Gastroesophageal sphincter (tissue), 4 donors: ENCODE data around the gene MGAT5B. TPM values are rescaled to one million over a fixed set of nuclear protein-coding genes. Genes with fewer than 3 reads are reported as not detected.
"Not testable (repeated sequence)": the region's sequence is repeated elsewhere in the genome, so short reads cannot be mapped to it uniquely, and the experiment has no call there.

Experiments
- ATAC-seq: fragments of 150-250 bp; one replicate; pipeline ENCODE4 v1.9.1; 2016; ENCODE audit warnings: mild to moderate bottlenecking, moderate library complexity
- H3K27ac ChIP-seq, 4 donors: fragments of 200-600 bp; sonication (generic) in 3 of 4; 1 replicate in 3 of 4; 2 replicates in 1 of 4; pipeline ENCODE4 v1.5.1; 2016 to 2019
- H3K27me3 ChIP-seq: fragments of 200-600 bp; sonication (generic); one replicate; pipeline ENCODE4 v1.5.1; 2019
- H3K36me3 ChIP-seq, 2 donors: fragments of 200-600 bp; sonication (generic); one replicate each; pipeline ENCODE4 v1.5.1; 2019; ENCODE audit warnings: control low read depth in 1 of 2
- H3K4me1 ChIP-seq, 3 donors: fragments of 200-600 bp; sonication (generic); 1 replicate in 2 of 3; 2 replicates in 1 of 3; pipeline ENCODE4 v1.5.1; 2016 to 2019; ENCODE audit warnings: control low read depth in 2 of 3
- H3K4me3 ChIP-seq, 2 donors: fragments of 200-600 bp; sonication (generic); one replicate each; pipeline ENCODE4 v1.5.1; 2019; ENCODE audit warnings: mild to moderate bottlenecking in 1 of 2, moderate library complexity in 1 of 2
- H3K9me3 ChIP-seq, 3 donors: fragments of 200-600 bp; sonication (generic); one replicate each; pipeline ENCODE4 v1.5.1; 2017 to 2019; ENCODE audit warnings: control low read depth in 2 of 3
- CTCF ChIP-seq, 4 experiments: fragments of 200-600 bp in 2 of 4; fragments of 450-650 bp in 2 of 4; sonication (generic) in 1 of 4; IDR thresholded peaks; one replicate each; pipeline ENCODE4 v1.5.1; 2017 to 2019; ENCODE audit warnings: antibody characterized with exemption in 4 of 4, mild to moderate bottlenecking in 2 of 4, moderate library complexity in 2 of 4
- EP300 ChIP-seq: sonication (generic); formaldehyde crosslinking; IDR thresholded peaks from one replicate; pipeline ENCODE4 v1.6.1; 2017; ENCODE audit warnings: antibody characterized with exemption, mild to moderate bottlenecking
- POLR2A ChIP-seq, 2 donors: fragments of 450-650 bp; IDR thresholded peaks; one replicate each; pipeline ENCODE4 v1.6.1; 2017; ENCODE audit warnings: antibody characterized with exemption in 2 of 2, mild to moderate bottlenecking in 2 of 2, moderate library complexity in 1 of 2
- POLR2AphosphoS5 ChIP-seq: sonication (generic); formaldehyde crosslinking; IDR thresholded peaks from one replicate; pipeline ENCODE4 v1.6.1; 2017; ENCODE audit warnings: antibody characterized with exemption
- WGBS, 2 donors: methylation state at CpG; one replicate each; pipeline ENCODE4 v1.1.5; 2018; ENCODE audit warnings: low coverage in 1 of 2; 5-methylcytosine and 5-hydroxymethylcytosine counted together
- total RNA-seq, 4 donors: library from RNA; depleted of rRNA; stranded (reverse); fragments of >200 nt; gene quantifications; one replicate each; pipeline ENCODE4 v1.1.0, GENCODE V29; 2016

The MGAT5B gene
- total RNA-seq, 4 donors from 2014 or later: 0.12 to 0.81 (median 0.29) TPM

DNA sequence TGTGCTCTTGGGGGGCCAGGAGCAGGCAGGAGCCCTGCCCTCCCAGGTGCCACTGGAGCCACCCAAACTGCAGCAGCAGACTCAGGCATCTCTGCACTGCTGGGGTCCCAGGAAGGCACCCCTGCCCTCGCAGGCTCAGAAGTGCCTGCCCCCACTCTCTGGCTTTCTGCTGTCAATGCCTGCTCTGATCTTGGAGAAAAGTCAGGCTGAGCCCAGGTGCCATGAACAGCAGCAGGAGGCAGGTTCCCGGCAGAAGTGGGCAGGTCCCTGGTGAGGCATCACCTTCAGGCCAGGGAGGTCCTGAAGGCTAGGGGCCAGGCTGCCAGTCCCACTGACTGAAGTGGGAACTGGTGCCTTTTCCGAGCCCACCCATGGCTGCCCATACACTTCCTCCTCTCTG lies 106.5 kb downstream of the MGAT5B start:
- no peak for TF ChIP-seq POLR2AphosphoS5
- no peak for TF ChIP-seq POLR2A (IDR thresholded peaks at IDR 0.05)
- TF ChIP-seq EP300: no peak
- Histone ChIP-seq H3K4me3 (no peak overlapping the region), H3K4me1 (peaks cover 0 to 3% (median 0%) of the 10 kb centered on the region in 3 donors), H3K27ac (no peak overlapping the region), H3K36me3 (no peaks in the 10 kb centered on the region), H3K27me3 (peaks cover 42% of the 10 kb centered on the region), H3K9me3 (no peaks in the 10 kb centered on the region)
- WGBS, 2 donors: no CpG with 5 or more reads among the region's 3 CpGs
- ATAC-seq: no peak

DNA sequence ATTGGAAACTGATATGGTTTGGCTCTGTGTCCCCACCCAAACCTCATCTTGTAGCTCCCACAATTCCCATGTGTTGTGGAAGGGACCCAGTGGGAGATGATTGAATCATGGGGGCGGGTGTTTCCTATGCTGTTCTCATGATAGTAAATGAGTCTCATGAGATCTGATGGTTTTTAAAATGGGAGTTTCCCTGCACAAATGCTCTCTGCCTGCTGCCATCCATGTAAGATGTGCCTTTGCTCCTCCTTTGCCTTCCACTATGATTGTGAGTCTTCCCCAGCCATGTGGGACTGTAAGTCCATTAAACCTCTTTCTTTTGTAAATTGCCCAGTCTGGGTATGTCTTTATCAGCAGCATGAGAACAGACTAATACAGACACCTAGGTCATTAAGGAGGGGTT lies 109.8 kb downstream of the MGAT5B start:
- not testable (repeated sequence) for H3K36me3 ChIP-seq, ATAC-seq, H3K27ac ChIP-seq, H3K4me1 ChIP-seq, H3K4me3 ChIP-seq, H3K9me3 ChIP-seq
- peaks cover 38% of the 10 kb centered on the region for H3K27me3 ChIP-seq
- WGBS, 2 donors: 80% methylated on average over 1 of the region's 1 CpG; no CpG with 5 or more reads in 1 of the 2 donors

- Histone ChIP-seq H3K36me3 (no peaks in the 10 kb centered on the region), H3K27me3 (peaks cover 41% of the 10 kb centered on the region), H3K4me1 (no peaks in the 10 kb centered on the region), H3K27ac (no peak overlapping the region), H3K9me3 (no peaks in the 10 kb centered on the region), H3K4me3 (no peak overlapping the region)
- 59 to 85% methylated on average over 7 to 8 of the region's 15 CpGs for WGBS, 2 donors
- ATAC-seq: no peak
- no peak for TF ChIP-seq EP300
- no peak for TF ChIP-seq POLR2A (IDR thresholded peaks at IDR 0.05)
- TF ChIP-seq CTCF (IDR thresholded peaks at IDR 0.05): no peak
- TF ChIP-seq POLR2AphosphoS5: no peak
These were observed 113.5 kb downstream of the MGAT5B start for GRCh38 chr17:76981545-76982295.

DNA sequence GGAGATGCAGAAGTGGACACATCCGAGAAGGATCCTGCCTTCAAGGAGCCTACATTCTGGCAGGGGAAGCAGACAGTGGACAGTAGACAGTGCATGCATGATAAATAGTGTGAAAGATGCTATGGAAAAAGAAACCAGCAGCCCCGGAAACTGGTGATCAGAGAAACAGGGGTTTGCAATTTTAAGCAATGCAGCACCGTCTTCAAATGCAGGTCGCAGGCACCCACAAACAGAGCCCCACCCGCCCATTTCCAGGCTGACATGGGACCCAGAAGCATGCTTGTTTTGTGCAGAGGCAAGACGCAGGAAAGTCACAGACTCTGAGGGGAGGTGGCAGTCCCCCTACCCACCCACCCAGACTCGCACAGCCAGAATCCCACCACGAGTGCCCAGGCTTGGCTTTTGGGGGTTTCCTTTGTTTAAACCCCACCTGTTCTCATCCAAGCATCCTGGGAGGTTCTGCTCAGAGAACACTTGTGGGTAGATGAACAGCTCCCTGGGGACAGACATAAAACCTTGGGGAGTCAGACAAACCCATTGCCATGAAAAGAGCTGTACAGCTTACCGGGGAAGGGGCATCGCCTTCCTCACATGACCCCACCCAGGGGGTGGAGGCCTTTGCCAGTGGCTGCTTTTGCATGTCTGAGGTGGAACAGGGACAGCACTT lies 114.3 kb downstream of the MGAT5B start:
- no peak for TF ChIP-seq CTCF (IDR thresholded peaks at IDR 0.05)
- no peak for TF ChIP-seq EP300
- Histone ChIP-seq H3K9me3 (no peaks in the 10 kb centered on the region), H3K27ac (no peak overlapping the region), H3K4me3 (no peak overlapping the region), H3K36me3 (no peaks in the 10 kb centered on the region), H3K27me3 (peaks cover 41% of the 10 kb centered on the region), H3K4me1 (no peaks in the 10 kb centered on the region)
- WGBS, 2 donors: 78% methylated on average over 5 of the region's 10 CpGs; no CpG with 5 or more reads in 1 of the 2 donors
- no peak for ATAC-seq

- H3K27me3 ChIP-seq: peaks cover 37% of the 10 kb centered on the region
- no peaks in the 10 kb centered on the region for H3K9me3 ChIP-seq
- H3K27ac ChIP-seq: no peak overlapping the region
- no peak for ATAC-seq
- H3K4me1 ChIP-seq: no peaks in the 10 kb centered on the region
- 50 to 70% methylated on average over 5 to 6 of the region's 17 CpGs for WGBS, 2 donors
- no peak overlapping the region for H3K4me3 ChIP-seq
- no peaks in the 10 kb centered on the region for H3K36me3 ChIP-seq
- TF ChIP-seq CTCF (IDR thresholded peaks at IDR 0.05): no peak
These were observed 115.0 kb downstream of the MGAT5B start for GRCh38 chr17:76983075-76983775.
